ACHN (cell line): ENCODE results near the gene IFI27L1.

Experiments
- DNase-seq: peaks from one replicate; pipeline ENCODE4 v3.0.0-alpha.2; 2015
- in situ Hi-C: cut with HindIII; loops from 2 replicates; pipeline ENCODE4 v1.10.0; 2017; ENCODE audit warnings: low sequenced_read_pairs, low pct_ligation_motif_present, low pct_unique_long_range_greater_than_20kb

Gene IFI27L1

DNA sequence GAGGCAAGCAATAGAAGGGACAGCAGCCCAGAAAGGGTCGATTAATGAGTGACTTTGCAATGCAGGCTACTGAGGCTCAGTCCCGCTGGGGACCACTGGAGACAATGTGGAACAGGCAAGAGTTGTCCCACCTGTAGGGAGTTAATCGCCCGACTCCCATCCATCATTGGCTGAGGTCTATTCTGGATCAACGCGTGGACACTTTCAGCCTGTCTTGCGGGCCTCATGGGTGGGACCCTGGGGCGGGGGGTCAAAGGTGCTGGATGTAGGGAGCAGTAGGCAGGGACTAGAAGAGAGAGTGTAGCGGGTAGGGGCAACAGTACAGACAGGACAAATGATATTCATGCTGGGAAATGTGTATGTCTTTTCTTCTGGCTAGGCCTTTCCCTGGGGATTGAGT is 42.2 kb downstream of the IFI27L1 start:
- in situ Hi-C loops: no loop called here
- DNase-seq: no peak

DNA sequence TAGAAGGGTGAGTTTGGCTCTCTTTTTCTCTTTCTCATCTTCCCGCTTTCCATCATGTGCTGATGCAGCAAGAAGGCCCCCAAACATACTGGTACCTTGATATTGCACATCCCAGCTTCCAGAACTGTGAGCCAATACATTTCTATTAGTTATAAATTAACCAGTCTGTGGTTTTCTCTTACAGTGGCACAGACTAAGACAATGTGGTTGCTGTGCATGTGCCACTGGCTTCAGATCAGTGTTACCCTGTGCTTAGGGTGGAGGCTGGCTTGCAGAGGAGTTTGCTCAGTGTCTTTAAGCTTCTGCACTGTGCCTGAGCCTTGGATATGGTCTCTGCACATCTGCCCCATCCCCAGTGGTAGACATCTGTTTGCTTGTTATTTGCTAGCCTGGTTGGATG is 42.8 kb downstream of the IFI27L1 start:
- DNase-seq: peak; percentile 37
- in situ Hi-C loops: no loop called here

DNA sequence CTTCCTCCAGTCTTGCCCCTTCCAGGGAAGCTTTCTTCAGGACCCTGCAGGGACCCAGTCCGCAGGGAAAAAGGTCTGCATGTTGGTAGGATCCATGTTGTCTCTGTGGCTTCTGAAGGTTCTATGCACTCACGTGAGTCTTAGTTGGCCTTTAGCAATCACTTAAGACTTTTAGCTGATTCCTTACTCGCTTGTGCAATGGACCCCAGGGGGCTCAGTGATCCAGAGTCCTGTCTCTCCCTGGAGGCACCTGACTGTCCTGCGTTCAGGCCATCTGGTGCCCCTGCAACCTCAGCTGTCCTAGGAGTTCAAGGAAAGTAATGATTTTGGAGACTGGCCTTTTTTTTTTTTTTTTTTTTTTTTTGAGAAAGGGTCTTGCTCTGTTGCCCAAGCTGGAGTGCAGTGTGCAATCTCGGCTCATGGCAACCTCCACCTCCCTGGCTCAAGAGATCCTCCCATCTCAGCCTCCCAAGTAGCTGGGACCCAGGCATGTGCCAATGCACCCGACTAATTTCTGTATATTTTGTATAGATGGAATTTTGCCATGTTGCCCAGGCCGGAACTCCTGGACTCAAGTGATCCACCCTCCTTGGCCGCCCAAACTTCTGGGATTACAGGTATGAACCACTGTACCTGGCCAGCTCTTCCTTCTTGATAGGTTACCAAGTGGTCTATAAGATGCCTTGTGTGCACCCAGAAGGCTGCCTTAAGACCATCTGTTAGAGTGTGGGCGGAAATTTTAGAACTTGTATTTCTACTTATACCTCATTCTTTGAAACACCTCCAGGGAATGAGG is 43.7 kb downstream of the IFI27L1 start:
- in situ Hi-C loops: no loop called here
- no peak for DNase-seq

DNA sequence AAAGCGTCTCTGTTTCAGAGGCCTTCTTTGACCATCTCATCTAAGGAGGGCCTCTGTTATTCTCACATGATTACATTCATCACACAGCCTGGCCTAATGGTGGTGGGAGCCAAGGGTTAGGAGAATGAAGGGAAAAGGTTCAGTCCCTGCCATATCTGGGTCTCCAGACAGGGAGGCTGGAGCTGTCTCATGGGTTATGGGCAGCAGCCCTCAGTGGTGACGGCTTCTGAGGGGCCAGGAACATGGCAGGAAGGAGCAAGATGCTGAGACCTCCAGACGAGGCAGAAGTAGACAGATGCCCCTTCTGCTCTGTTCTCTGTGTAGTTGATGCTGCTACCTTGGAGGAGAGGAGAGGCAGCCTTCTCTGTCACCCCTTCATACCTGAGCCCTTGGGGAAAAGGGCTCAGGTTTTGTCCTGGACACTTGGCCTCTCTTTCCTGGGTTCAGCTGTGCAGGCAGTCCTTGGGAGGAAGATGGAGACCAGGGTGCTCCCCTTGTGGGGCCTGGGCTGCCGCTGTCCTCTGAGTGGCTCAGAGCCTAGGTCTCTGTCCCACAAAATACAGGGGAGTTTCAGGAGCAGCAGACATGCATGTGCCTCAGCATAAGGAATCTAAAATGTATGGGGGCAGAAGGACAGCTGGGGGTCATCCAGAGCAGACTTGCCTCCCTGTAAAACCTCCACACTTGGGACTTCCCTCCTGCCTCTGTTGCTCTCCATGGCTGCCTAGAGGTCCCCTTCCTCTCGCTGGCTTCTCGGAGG is 44.7 kb downstream of the IFI27L1 start:
- in situ Hi-C loops: no loop called here
- no peak for DNase-seq

DNA sequence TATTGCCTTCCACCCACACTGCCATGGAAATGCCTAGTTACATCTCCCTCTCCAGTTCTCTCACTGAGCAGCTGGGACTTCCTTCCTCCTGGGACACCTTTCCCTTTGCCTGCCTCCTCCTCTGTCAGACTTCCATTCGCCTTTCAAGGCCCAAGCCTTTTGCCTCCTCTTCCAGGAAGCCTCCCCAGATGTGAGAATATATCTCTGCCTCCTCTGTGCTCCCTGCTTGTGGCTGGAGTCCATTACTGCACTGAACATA is 45.2 kb downstream of the IFI27L1 start:
- in situ Hi-C loops: no loop called here
- no peak for DNase-seq

DNA sequence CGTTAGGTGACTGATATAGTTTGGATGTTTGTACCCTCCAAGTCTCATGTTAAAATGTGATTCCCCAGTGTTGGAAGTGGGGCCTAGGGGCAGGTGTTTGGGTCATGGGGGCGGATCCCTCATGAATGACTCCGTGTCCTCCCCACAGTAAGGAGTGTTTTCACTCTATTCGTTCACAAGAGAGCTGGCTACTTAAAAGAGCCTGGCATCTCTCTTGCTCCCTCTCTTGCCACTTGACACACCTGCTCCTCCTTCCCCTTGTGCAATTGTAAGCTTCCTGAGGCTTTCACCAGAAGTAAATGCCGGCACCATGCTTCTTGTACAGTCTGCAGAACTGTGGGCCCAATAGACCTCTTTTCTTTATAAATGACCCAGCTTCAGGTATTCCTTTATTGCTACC is 45.7 kb downstream of the IFI27L1 start:
- DNase-seq: no peak
- in situ Hi-C loops: no loop called here

DNA sequence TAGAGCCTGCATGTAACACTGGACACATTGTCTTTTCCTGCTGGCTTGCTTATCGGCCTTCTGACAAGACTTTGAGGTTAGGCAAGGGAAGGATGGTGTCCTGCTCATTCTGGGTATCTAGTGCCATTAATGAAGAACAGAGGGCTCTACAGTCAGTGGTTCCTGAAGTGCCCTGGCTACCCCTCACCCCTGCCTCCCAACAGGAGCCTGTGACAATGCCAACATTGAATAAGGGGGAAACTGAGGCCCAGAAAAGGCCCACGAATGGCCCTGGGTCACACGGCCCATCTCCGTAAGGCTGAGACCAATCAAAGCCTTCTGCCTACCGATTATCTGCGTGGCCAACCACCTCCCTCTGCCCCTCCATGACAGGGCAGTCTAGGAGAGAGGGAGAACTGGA is 46.2 kb downstream of the IFI27L1 start:
- DNase-seq: no peak
- in situ Hi-C loops: no loop called here

DNA sequence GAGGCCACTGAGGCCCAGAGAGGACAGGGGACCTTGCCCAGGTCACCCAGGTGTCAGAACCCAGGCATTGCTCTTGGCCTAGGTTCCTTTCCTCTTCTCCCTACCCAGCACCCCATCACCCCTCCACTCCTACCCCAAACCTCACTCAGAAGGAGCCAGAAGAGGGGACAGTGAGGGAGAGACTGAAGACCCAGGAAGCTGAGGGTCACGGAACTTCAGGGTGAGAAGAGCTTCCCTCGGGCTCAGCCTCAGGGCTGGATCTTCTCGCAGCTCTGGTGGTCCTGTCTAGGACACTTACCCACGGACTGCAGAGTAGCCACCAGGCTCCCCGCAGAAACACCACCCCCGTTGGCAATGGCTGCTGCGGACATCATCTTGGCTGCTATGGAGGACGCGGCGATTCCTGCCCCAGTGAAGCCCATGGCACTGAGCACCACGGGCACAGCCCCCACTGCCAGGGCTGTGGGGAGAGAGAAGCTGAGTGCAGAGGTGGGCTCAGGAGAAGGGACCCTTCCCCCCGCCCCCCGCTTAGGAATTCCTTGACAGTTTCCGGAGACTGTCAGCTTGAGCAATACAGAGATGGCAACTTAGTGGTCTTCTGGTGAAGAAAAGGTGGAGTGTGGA is 47.2 kb downstream of the IFI27L1 start:
- in situ Hi-C loops: no loop called here
- DNase-seq: no peak

DNA sequence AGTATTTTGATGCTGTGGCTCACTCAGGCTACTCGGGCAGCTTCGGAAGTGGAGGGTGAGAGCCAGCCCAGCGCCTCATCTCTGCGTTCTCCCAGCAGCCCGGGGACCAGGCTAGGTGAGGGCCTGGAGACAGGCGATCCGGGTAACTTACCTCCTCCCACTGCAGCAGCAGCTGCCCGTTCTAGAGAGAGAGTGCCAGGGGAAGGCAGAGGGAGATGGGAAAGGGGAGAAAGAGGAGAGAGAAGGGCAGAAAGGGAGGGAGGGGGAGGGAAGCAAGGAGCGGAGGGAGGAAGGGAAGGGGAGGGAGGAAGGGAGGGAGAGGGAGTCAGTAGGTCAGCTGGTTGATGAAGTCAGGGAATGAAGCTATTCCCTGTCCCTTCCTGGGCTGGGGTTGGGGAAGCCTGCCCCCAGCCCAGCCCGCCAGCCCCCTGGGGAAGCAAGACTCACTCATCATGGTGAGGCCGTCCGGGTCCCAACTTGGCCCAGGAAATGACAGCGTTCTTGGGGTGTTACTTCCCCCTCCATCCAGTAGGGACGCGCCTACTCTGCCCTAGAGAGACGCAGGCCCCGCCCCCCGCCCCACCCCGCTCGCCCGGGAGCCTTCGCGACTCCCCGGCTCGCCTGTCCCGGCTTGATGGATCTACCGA is 48.1 kb downstream of the IFI27L1 start, which contains the start of gene IFI27L2:
IFI27L2 (minus strand) TSS at position 494 of the 647 bp plus-strand sequence; CDS start at position 454, 40 bp downstream.
- in situ Hi-C loops: no loop called here
- DNase-seq: peak; percentile 85

DNA sequence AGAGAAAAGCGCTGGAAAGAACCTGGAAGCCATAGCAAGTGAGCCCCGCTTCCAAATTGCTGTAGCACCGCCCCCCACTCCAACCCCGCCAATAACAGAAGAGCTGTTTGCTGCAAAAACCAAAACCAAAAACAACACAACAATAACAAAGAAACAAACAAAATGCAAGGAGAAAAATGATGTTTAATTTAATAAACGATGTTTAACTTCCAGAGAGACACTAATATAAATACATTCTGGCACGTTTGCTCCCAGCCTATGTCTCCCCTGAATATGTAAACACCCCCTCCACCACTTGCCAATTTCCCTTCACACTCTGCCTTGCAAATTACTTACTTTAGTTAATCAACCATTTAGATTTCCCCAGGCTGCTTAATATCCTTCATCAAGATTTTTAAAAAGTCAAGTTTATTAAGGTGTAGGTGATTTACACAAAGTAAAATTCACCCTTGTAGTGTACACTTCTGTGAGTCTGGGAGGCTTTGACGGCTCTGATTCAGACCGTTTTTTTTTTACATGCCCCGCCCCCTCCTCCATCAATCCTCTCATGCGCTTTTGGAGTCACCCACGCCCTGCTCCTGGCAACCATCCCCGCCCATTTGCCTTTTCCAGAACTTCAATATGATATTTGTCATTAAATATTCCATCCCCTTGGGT is 48.8 kb downstream of the IFI27L1 start:
- in situ Hi-C loops: no loop called here
- peak; percentile 64 for DNase-seq

DNA sequence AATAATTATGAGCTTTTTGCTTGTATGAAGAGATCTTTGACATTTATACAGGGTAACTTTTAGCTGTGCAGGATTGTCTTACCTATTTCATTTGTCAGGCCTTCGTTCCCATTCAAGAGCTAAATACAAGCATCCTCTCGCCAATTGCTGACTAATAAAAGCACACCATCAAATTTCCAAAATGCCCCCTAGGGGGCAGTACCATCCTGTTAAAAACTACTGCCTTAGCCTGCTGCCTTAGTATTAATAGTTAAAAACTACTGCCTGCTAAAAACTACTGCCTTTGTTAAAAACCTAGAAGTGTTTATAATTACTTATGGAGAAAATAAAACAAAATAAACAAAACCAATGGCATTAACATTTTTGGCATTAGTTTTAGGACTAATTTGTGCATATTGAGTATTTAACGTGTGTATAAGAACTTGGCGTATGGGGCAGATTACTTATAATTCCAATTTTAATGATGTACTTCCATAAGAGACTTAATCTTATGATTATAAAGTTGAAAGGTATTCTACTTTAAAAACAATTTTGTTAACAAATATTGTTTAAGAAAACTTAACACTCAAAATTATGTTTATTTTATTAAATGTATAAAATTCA is 51.3 kb downstream of the IFI27L1 start:
- in situ Hi-C loops: no loop called here
- DNase-seq: peak; percentile 66

DNA sequence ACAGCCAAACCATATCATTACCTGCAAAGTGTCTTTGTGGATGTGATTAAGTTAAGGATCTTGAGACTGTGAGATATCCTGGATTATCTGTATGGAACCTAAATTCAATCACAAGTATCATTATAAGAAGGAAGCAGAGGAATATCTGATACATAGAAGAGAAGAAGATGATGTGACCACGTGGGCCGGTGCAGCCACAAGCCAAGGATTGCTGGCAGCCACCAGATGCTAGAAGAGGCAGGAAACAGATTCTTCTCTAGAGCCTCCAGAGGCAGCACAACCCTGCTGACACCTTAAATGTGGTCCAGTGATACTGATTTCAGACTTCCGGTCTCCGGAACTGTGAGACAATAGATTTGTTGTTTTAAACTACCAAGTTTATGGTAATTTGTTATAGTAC is 54.4 kb downstream of the IFI27L1 start:
- DNase-seq: no peak
- in situ Hi-C loops: no loop called here

DNA sequence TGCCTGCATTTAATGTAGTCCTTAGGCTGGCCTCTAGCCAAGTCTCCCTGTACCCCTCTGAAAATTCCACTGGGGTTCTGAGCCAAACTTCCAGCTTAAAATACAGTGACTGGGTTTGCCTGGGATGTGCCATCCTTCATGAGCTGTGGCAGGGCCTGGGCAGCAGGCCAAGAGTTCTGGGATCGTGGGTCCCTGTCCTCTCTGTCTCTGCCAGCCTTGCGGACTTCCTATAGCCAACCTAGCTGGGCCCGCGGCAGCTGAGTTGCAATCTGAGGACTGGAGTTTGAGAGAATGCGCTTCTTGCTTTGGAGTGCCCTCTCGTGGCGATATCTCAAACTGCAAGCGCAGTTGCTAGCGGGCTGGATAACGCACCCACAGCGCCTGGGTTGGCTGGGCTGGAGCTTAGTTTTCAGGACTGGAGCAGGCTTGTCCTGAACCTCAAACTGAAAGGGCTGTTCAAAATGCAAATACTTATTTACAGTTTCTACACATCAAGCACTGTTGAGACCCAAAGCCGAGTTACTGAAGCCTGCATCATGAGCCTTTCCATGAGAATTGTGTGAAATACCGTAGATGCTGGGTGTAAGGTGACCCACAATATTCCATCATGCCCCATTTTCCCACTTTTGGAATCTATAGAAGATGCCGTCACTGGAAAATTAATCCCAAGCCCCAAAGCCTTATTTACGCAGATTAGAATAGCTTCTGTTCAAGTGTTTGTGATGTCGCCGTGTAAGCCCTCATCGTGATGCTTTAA is 55.6 kb downstream of the IFI27L1 start:
- DNase-seq: peak; percentile 85
- in situ Hi-C loops: no loop called here

DNA sequence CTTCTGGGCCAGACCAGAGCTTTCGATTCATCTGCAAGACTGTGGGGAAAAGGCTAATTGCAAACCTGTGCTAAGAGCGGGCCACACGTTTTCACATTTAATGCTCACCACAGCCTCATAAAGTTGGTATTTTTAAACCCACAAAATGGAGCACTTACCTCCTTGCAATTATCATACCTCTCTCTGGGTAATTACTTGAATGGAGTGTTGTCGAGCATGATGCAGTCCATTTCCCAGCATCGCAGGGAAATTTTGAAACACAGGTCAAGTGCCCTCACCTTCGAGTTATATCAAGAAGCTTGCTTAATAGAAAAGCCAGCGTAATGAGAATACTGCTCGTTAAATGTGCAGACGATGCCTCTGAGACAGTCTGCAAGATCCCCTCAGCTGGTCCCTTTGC is 57.1 kb downstream of the IFI27L1 start:
- DNase-seq: no peak
- in situ Hi-C loops: no loop called here

DNA sequence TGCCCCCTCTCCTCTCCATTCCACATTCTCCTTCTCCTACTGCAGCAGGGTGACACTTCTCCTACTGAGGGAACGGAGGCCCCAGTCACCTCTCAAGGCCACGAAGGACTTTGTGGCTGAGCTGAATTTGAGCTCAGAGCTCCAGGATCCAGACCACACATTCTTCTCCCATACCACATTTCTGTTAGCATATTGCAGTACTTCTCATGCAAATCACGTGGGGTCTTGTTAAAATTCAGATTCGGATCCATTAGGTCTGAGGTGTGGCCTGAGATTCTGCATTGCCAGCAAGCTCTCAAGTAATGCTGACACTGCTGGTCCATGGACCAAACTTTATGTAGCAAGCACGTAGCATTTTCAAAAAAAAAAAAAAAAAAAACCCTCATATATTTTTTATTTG is 57.9 kb downstream of the IFI27L1 start:
- no peak for DNase-seq
- in situ Hi-C loops: no loop called here

DNA sequence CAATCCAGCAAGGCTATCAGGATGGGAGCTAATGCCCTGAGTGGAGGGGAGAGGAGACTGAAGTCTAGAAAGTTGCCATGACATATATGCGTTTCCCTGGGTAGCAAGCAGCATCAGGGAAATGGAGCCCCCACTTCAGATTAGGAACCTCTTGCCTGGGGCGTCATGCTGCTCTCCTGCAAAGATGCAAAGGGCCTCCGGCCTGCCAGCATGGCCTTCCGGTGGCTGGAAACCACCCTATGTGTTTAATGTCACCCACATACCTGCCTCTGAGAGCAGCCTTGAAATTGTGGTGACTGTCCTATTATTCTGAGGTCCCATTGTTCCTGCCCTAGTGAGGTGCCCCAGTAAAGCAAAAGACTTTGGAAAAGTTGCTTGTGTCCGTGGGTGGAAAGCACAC is 58.3 kb downstream of the IFI27L1 start:
- in situ Hi-C loops: no loop called here
- no peak for DNase-seq

DNA sequence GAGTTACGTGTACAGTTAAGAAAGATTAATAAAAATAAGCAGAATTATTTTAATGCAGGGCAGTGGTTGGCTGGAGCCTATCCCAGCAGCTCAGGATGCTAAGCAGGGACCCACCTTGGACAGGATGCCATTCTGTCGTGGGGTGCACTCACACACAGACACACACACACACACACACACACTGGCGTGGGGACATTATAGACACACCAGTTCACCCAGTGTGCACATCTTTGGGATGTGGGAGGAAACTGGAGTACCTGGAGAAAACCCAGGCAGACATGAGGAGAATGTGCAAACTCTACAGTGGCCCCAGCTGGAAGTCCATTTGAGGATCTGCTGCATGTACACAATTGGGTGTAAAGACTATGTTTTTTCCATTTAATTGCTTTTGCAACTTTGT is 61.1 kb downstream of the IFI27L1 start:
- DNase-seq: no peak
- in situ Hi-C loops: no loop called here

DNA sequence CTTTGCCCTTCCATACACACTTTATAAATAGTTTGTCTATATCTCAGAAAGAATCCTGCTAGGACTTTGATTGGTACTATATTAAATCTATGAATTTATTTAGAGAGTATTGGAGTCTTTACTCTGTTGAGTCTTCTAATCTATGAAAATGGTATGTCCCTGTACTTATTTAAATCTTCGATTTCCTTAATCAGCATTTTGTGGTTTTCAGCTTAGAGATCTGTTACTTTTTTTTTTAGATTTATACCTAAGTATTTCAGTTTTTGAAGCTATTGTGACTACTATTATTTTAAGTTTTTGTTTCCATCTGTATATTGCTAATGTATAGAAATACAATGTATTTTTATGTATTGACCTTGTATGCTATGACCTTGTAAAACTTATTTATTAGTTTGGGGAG is 61.7 kb downstream of the IFI27L1 start:
- in situ Hi-C loops: no loop called here

More for the DNA sequence above, 61.7 kb downstream of the IFI27L1 start:
- no peak for DNase-seq
